ENCODE results near the gene APOO. TPM values are rescaled to one million over a fixed set of nuclear protein-coding genes. Genes with fewer than 3 reads are reported as not detected.
A peak's percentile ranks its signal among the peaks of the same experiment; 100 is the strongest.

APOO gene
- total and polyA plus RNA-seq, 3 donors from 2014 or later = 29.4 to 33.8 (median 31.1) TPM

- Histone ChIP-seq H3K4me1 (no peaks in the 10 kb centered on the region), H3K9me3 (no peaks in the 10 kb centered on the region), H3K4me3 (no peak overlapping the region), H3K27ac (no peak overlapping the region), H3K27me3 (no peaks in the 10 kb centered on the region), H3K36me3 (ENCODE audit: low read depth, missing control alignments) (no peaks in the 10 kb centered on the region)
- WGBS, 2 donors = 93% methylated on average over 2 to 3 of the region's 3 CpGs
- no peak for DNase-seq
- TF ChIP-seq POLR2A (IDR thresholded peaks at IDR 0.05) = no peak
- no peak for TF ChIP-seq CTCF (IDR thresholded peaks at IDR 0.05)
- intact Hi-C loops (cut with DNase I; ENCODE audit: low total_unique reads) = no loop called here
Measured at GRCh38 chrX:23810279-23810678, 97.5 kb downstream of the APOO start.

GRCh38 chrX:23805389-23805788, 102.3 kb downstream of the APOO start:
- H3K4me1 ChIP-seq = peaks cover 4% of the 10 kb centered on the region
- peak overlapping the region in 1 of 2 donors; percentile 41 for H3K27ac ChIP-seq
- H3K36me3 ChIP-seq (ENCODE audit: low read depth, missing control alignments) = no peaks in the 10 kb centered on the region
- TF ChIP-seq CTCF (IDR thresholded peaks at IDR 0.05) = no peak
- TF ChIP-seq POLR2A (IDR thresholded peaks at IDR 0.05) = no peak
- H3K27me3 ChIP-seq = no peaks in the 10 kb centered on the region
- H3K4me3 ChIP-seq = no peak overlapping the region
- no peak for DNase-seq
- WGBS, 2 donors = 67 to 76% methylated on average over 8 to 9 of the region's 9 CpGs
- intact Hi-C loops (cut with DNase I; ENCODE audit: low total_unique reads) = no loop called here
- no peaks in the 10 kb centered on the region for H3K9me3 ChIP-seq

GRCh38 chrX:23804578-23804977, 103.2 kb downstream of the APOO start:
- no peak for DNase-seq
- Histone ChIP-seq H3K36me3 (ENCODE audit: low read depth, missing control alignments) (no peaks in the 10 kb centered on the region), H3K4me3 (no peak overlapping the region), H3K9me3 (no peaks in the 10 kb centered on the region), H3K4me1 (peaks cover 4% of the 10 kb centered on the region), H3K27ac (peak overlapping the region; percentile 41 to 44), H3K27me3 (no peaks in the 10 kb centered on the region)
- TF ChIP-seq CTCF (IDR thresholded peaks at IDR 0.05) (no peak), POLR2A (IDR thresholded peaks at IDR 0.05) (no peak)
- intact Hi-C loops (cut with DNase I; ENCODE audit: low total_unique reads) = no loop called here
- WGBS, 2 donors = 73 to 80% methylated on average over 3 of the region's 3 CpGs

- Histone ChIP-seq H3K9me3 (no peaks in the 10 kb centered on the region), H3K4me1 (peaks cover 4% of the 10 kb centered on the region), H3K4me3 (no peak overlapping the region), H3K36me3 (ENCODE audit: low read depth, missing control alignments) (no peaks in the 10 kb centered on the region), H3K27ac (peak overlapping the region; percentile 41 to 72), H3K27me3 (no peaks in the 10 kb centered on the region)
- intact Hi-C loops (cut with DNase I; ENCODE audit: low total_unique reads) = no loop called here
- no peak for TF ChIP-seq CTCF (IDR thresholded peaks at IDR 0.05)
- no peak for TF ChIP-seq POLR2A (IDR thresholded peaks at IDR 0.05)
- peak; percentile 34 for DNase-seq
- 47 to 57% methylated on average over 5 of the region's 5 CpGs for WGBS, 2 donors
Measured at GRCh38 chrX:23803931-23804381, 103.8 kb downstream of the APOO start.

GRCh38 chrX:23802431-23802830, 105.3 kb downstream of the APOO start:
- intact Hi-C loops (cut with DNase I; ENCODE audit: low total_unique reads) = no loop called here

More at GRCh38 chrX:23802431-23802830, 105.3 kb downstream of the APOO start:
- no peaks in the 10 kb centered on the region for H3K27me3 ChIP-seq
- no peaks in the 10 kb centered on the region for H3K9me3 ChIP-seq
- peak overlapping the region; percentile 36 to 72 for H3K27ac ChIP-seq
- DNase-seq = no peak
- no peak for TF ChIP-seq POLR2A (IDR thresholded peaks at IDR 0.05)
- no peak for TF ChIP-seq CTCF (IDR thresholded peaks at IDR 0.05)
- 68 to 75% methylated on average over 4 to 5 of the region's 5 CpGs for WGBS, 2 donors
- peaks cover 4% of the 10 kb centered on the region for H3K4me1 ChIP-seq
- H3K4me3 ChIP-seq = no peak overlapping the region
- H3K36me3 ChIP-seq (ENCODE audit: low read depth, missing control alignments) = no peaks in the 10 kb centered on the region

All from testis (tissue), 3 donors.